Measurements from ENCODE around the gene ATG16L1. TPM values are rescaled to one million over a fixed set of nuclear protein-coding genes. Genes with fewer than 3 reads are reported as not detected.

The ATG16L1 gene
- total RNA-seq, 2 donors from 2014 or later = 12.8 to 16.7 TPM

- no peaks in the 10 kb centered on the region for H3K27me3 ChIP-seq
- no peak for TF ChIP-seq CTCF (IDR thresholded peaks at IDR 0.05)
- no peak for DNase-seq (ENCODE audit: low spot score)
- no peak overlapping the region for H3K4me3 ChIP-seq
- H3K4me1 ChIP-seq = no peaks in the 10 kb centered on the region
- peaks cover 69% of the 10 kb centered on the region for H3K36me3 ChIP-seq
- no peaks in the 10 kb centered on the region for H3K9me3 ChIP-seq
- no peak overlapping the region for H3K27ac ChIP-seq
Observed at GRCh38 chr2:233267516-233268245, 16.2 kb downstream of the ATG16L1 start.

GRCh38 chr2:233270366-233270765, 18.9 kb downstream of the ATG16L1 start:
- no peaks in the 10 kb centered on the region for H3K9me3 ChIP-seq
- peaks cover 69% of the 10 kb centered on the region for H3K36me3 ChIP-seq
- no peak for DNase-seq (ENCODE audit: low spot score)
- H3K4me1 ChIP-seq = no peaks in the 10 kb centered on the region
- H3K27me3 ChIP-seq = no peaks in the 10 kb centered on the region
- no peak overlapping the region for H3K27ac ChIP-seq
- no peak for TF ChIP-seq CTCF (IDR thresholded peaks at IDR 0.05)
- no peak overlapping the region for H3K4me3 ChIP-seq

GRCh38 chr2:233270951-233271350, 19.5 kb downstream of the ATG16L1 start:
- Histone ChIP-seq H3K4me1 (no peaks in the 10 kb centered on the region), H3K36me3 (peaks cover 69% of the 10 kb centered on the region), H3K9me3 (no peaks in the 10 kb centered on the region), H3K27me3 (no peaks in the 10 kb centered on the region), H3K27ac (no peak overlapping the region), H3K4me3 (no peak overlapping the region)
- no peak for DNase-seq (ENCODE audit: low spot score)
- TF ChIP-seq CTCF (IDR thresholded peaks at IDR 0.05) = no peak

GRCh38 chr2:233271693-233272092, 20.2 kb downstream of the ATG16L1 start:
- Histone ChIP-seq H3K27me3 (no peaks in the 10 kb centered on the region), H3K4me1 (no peaks in the 10 kb centered on the region), H3K36me3 (peaks cover 69% of the 10 kb centered on the region), H3K4me3 (no peak overlapping the region), H3K9me3 (no peaks in the 10 kb centered on the region), H3K27ac (no peak overlapping the region)
- DNase-seq (ENCODE audit: low spot score) = no peak
- TF ChIP-seq CTCF (IDR thresholded peaks at IDR 0.05) = no peak

GRCh38 chr2:233273120-233273519, 21.6 kb downstream of the ATG16L1 start:
- no peak for DNase-seq (ENCODE audit: low spot score)

More at GRCh38 chr2:233273120-233273519, 21.6 kb downstream of the ATG16L1 start:
- no peaks in the 10 kb centered on the region for H3K9me3 ChIP-seq
- no peaks in the 10 kb centered on the region for H3K27me3 ChIP-seq
- no peaks in the 10 kb centered on the region for H3K4me1 ChIP-seq
- no peak for TF ChIP-seq CTCF (IDR thresholded peaks at IDR 0.05)
- H3K27ac ChIP-seq = no peak overlapping the region
- H3K36me3 ChIP-seq = peaks cover 78% of the 10 kb centered on the region
- no peak overlapping the region for H3K4me3 ChIP-seq

Measured in right atrium auricular region (tissue), 2 donors.